GM06990 (cell line): Measurements from ENCODE around the gene CNTNAP2.

Source experiments
- DNase-seq: peaks from one replicate; pipeline ENCODE4 v3.0.0-alpha.2; 2011; ENCODE audit not compliant: insufficient read length; ENCODE audit errors: extremely low read depth
- H3K27me3 ChIP-seq: replicated peaks from 2 replicates; pipeline ENCODE4 v1.6.0; 2011; ENCODE audit warnings: low read length; ENCODE audit not compliant: control insufficient read depth, insufficient read depth
- H3K36me3 ChIP-seq: 2 replicates; pipeline ENCODE4 v1.5.1; 2011; ENCODE audit warnings: low read length; ENCODE audit not compliant: control insufficient read depth, insufficient read depth
- H3K4me3 ChIP-seq: replicated peaks from 2 replicates; pipeline ENCODE4 v1.5.1; 2011; ENCODE audit warnings: low read depth, mild to moderate bottlenecking, control low read depth, low read length
- TF ChIP-seq, protein P1 (sequence below): IDR thresholded peaks from 2 replicates; pipeline ENCODE4 v1.5.1; 2011; ENCODE audit warnings: low read length, control low read depth, mild to moderate bottlenecking, inconsistent platforms; ENCODE audit not compliant: insufficient read depth, poor library complexity, severe bottlenecking

CNTNAP2 gene

DNA sequence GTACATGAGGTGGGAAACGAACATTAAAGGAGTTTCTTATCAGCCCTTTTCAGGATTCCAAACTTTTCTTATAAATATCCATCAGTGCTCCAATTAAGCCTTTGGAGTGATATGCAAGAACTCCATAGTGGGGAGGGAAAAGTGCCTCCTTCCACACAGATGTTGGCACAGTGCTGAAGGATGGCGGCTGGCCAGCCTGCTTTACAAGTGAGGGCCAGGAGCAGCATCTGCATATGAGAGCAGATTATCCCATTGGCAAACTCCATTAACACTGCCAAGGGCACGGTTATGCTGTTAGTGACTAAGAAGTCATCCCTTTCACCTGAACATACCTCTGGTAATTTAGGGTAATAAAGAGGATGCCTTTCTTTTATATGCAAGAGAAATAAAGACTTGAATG is 543.1 kb downstream of the CNTNAP2 start:
- TF ChIP-seq, protein P1, sequence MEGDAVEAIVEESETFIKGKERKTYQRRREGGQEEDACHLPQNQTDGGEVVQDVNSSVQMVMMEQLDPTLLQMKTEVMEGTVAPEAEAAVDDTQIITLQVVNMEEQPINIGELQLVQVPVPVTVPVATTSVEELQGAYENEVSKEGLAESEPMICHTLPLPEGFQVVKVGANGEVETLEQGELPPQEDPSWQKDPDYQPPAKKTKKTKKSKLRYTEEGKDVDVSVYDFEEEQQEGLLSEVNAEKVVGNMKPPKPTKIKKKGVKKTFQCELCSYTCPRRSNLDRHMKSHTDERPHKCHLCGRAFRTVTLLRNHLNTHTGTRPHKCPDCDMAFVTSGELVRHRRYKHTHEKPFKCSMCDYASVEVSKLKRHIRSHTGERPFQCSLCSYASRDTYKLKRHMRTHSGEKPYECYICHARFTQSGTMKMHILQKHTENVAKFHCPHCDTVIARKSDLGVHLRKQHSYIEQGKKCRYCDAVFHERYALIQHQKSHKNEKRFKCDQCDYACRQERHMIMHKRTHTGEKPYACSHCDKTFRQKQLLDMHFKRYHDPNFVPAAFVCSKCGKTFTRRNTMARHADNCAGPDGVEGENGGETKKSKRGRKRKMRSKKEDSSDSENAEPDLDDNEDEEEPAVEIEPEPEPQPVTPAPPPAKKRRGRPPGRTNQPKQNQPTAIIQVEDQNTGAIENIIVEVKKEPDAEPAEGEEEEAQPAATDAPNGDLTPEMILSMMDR = no peak
- no peak for DNase-seq
- no peaks in the 10 kb centered on the region for H3K27me3 ChIP-seq
- no peaks in the 10 kb centered on the region for H3K36me3 ChIP-seq
- no peak overlapping the region for H3K4me3 ChIP-seq

DNA sequence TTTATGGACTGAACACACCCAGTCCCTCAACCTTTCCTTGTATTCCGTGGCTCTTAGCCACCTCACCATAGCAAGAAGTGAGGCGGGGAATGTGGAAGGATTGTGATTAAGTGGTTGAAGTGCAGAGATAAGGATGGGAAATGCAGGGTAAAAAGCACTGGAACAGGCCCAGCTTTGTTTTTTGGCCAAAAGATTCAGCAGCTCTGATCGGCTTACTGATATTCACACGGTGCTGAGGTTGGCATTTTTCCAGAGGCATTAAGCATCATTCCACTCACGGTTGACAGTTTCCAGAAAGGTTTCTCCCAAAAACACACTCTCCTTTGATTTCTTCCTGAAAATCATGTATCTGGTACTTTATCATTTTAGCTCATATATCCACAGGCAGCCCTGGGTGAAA is 544.2 kb downstream of the CNTNAP2 start:
- no peaks in the 10 kb centered on the region for H3K27me3 ChIP-seq
- no peak overlapping the region for H3K4me3 ChIP-seq
- no peaks in the 10 kb centered on the region for H3K36me3 ChIP-seq
- TF ChIP-seq, protein P1 = no peak
- no peak for DNase-seq

DNA sequence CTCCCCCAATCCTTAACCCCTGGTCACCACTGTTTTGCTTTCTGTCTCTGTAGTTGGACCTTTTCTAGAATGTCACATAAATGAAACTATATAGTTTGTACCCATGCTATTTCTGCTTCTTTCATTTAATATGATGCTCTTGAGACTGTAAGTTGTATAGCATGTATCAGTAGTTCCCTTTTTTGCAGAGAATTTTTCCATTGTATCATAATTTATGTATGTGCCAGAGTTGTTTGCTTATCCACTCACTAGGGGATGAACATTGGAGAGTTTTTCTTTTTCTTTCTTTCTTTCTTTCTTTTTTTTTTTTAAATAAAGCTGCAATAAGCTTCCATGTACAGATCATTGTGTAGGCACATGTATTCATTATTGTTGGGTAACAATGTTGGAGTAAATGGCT is 544.8 kb downstream of the CNTNAP2 start:
- no peaks in the 10 kb centered on the region for H3K27me3 ChIP-seq
- TF ChIP-seq, protein P1 = no peak
- DNase-seq = no peak
- H3K4me3 ChIP-seq = no peak overlapping the region
- H3K36me3 ChIP-seq = no peaks in the 10 kb centered on the region

DNA sequence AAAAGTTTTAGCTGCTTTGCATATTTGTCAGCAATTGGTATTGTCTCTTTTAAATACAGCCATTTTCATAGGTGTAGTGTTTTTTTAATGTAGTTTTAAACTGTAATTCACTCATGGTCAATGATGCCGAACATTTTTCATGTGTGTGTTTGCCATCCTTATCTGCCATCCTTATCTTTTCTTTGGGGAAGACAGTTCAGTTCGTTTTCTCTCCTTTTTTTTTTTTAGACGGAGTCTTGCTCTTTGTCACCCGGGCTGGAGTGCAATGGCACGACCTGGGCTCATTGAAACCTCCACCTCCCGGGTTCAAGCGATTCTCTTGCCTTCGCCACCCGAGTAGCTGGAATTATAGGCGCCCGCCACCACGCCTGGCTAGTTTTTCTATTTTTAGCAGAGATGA is 545.3 kb downstream of the CNTNAP2 start:
- no peaks in the 10 kb centered on the region for H3K27me3 ChIP-seq
- TF ChIP-seq, protein P1 = no peak
- no peaks in the 10 kb centered on the region for H3K36me3 ChIP-seq
- H3K4me3 ChIP-seq = no peak overlapping the region
- DNase-seq = no peak

DNA sequence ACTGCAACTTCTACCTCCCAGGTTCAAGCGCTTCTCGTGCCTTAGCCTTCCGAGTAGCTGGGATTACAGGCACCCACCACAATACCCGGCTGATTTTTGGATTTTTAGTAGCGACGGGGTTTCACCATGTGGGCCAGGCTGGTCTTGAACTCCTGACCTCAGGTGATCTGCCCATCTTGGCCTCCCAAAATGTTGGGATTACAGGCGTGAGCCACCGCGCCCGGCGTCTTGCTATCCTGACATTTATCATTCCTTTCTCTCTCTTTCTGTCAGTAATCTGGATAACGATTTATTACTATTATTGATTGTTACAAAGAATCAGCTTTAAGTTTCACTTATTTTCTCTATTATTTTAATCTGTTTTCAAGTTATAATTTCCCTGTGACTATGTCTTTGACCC is 548.4 kb downstream of the CNTNAP2 start:
- Histone ChIP-seq H3K27me3 (no peaks in the 10 kb centered on the region), H3K36me3 (no peaks in the 10 kb centered on the region), H3K4me3 (no peak overlapping the region)
- DNase-seq = no peak
- TF ChIP-seq, protein P1 = no peak

DNA sequence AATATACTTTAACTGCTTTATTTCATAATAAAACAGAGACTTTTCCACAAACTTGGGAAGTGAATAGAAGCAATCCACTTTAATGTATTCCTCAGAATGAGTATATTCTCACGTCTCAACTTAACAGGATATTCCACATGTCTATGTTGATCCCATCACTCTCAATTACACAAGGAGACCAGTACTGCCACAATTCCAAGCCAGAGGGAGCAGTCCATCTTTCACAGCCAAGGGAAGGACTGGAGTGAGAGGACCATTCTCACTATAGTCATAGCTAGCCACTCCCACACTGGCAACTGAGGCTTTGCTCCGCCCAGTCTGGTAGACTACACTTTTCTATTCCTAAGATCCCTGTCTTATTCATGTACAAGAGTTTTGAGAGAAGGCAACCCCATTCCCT is 553.9 kb downstream of the CNTNAP2 start:
- H3K4me3 ChIP-seq = no peak overlapping the region
- TF ChIP-seq, protein P1 = no peak
- no peak for DNase-seq
- no peaks in the 10 kb centered on the region for H3K27me3 ChIP-seq
- H3K36me3 ChIP-seq = no peaks in the 10 kb centered on the region
